Cardiac muscle cell (in vitro differentiated cells and primary cell): ENCODE results near the gene TSPAN13. TPM values are rescaled to one million over a fixed set of nuclear protein-coding genes. Genes with fewer than 3 reads are reported as not detected.
A peak's percentile ranks its signal among the peaks of the same experiment; 100 is the strongest.
"Not testable (repeated sequence)": the region's sequence is repeated elsewhere in the genome, so short reads cannot be mapped to it uniquely, and the experiment has no call there.

ENCODE experiments used
- DNase-seq, 2 donors: peaks; one replicate each; pipeline versions ENCODE4 v3.0.0 to v3.0.0-alpha.2; 2010 to 2017; ENCODE audit warnings: low read depth in 1 of 2, low spot score in 1 of 2
- H3K27ac ChIP-seq: fragments of 200-600 bp; sonication (generic); 2 replicates; pipeline ENCODE4 v1.5.1; 2016
- H3K27me3 ChIP-seq: fragments of 200-600 bp; sonication (generic); 2 replicates; pipeline ENCODE4 v1.6.0; 2016; ENCODE audit warnings: control low read depth
- H3K36me3 ChIP-seq: fragments of 200-600 bp; sonication (generic); 2 replicates; pipeline ENCODE4 v1.5.1; 2016; ENCODE audit warnings: control low read depth
- H3K4me1 ChIP-seq: fragments of 200-600 bp; sonication (generic); 2 replicates; pipeline ENCODE4 v1.8.1; 2017; ENCODE audit warnings: low read depth, mild to moderate bottlenecking, mixed run types
- H3K4me3 ChIP-seq: fragments of 200-600 bp; sonication (generic); 2 replicates; pipeline ENCODE4 v1.5.1; 2016; ENCODE audit warnings: mild to moderate bottlenecking
- H3K9me3 ChIP-seq: fragments of 200-600 bp; sonication (generic); 2 replicates; pipeline ENCODE4 v1.5.1; 2017; ENCODE audit warnings: low read depth, mild to moderate bottlenecking, control low read depth
- polyA plus RNA-seq: library from polyadenylated mRNA; unstranded; fragments of >200 nt; fragmentation: Nextera tagmentation; extraction: Ambion mirVana; gene quantifications from 2 replicates; pipeline ENCODE4 v1.2.1, GENCODE V29; 2016
- total RNA-seq: library from RNA; depleted of rRNA; stranded (reverse); fragments of >200 nt; gene quantifications from 2 replicates; pipeline ENCODE4 v1.2.3, GENCODE V29; 2016
- TF ChIP-seq, protein P1 (sequence below): IDR thresholded peaks from 2 replicates; pipeline ENCODE4 v1.5.1; 2012; ENCODE audit warnings: low read depth, mild to moderate bottlenecking, low read length

The TSPAN13 gene
- total and polyA plus RNA-seq, 2 experiments from 2014 or later = 34.2 to 152 TPM

DNA sequence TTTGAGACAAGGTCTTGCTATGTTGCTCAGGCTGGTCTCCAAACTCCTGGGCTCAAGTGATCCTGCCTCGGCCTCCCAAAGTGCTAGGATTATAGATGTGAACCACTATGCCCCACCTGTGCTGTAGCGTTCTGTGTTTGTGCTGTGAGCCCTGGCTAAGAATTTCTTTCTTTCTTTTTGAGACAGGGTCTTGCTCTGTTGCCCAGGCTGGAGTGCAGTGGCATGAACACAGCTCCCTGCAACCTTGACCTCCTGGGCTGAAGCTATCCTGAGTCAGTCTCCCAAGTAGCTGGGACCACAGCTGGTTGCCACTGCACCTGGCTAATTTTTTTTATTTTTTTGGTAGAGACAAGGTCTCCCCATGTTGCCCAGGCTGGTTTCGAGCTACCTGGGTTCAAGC, 11.4 kb downstream of the TSPAN13 start:
- H3K27me3 ChIP-seq = no peaks in the 10 kb centered on the region
- no peaks in the 10 kb centered on the region for H3K9me3 ChIP-seq
- H3K4me3 ChIP-seq = no peak overlapping the region
- DNase-seq = no peak
- no peak overlapping the region for H3K27ac ChIP-seq
- TF ChIP-seq, protein P1, sequence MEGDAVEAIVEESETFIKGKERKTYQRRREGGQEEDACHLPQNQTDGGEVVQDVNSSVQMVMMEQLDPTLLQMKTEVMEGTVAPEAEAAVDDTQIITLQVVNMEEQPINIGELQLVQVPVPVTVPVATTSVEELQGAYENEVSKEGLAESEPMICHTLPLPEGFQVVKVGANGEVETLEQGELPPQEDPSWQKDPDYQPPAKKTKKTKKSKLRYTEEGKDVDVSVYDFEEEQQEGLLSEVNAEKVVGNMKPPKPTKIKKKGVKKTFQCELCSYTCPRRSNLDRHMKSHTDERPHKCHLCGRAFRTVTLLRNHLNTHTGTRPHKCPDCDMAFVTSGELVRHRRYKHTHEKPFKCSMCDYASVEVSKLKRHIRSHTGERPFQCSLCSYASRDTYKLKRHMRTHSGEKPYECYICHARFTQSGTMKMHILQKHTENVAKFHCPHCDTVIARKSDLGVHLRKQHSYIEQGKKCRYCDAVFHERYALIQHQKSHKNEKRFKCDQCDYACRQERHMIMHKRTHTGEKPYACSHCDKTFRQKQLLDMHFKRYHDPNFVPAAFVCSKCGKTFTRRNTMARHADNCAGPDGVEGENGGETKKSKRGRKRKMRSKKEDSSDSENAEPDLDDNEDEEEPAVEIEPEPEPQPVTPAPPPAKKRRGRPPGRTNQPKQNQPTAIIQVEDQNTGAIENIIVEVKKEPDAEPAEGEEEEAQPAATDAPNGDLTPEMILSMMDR = no peak
- H3K36me3 ChIP-seq = no peaks in the 10 kb centered on the region
- no peaks in the 10 kb centered on the region for H3K4me1 ChIP-seq

DNA sequence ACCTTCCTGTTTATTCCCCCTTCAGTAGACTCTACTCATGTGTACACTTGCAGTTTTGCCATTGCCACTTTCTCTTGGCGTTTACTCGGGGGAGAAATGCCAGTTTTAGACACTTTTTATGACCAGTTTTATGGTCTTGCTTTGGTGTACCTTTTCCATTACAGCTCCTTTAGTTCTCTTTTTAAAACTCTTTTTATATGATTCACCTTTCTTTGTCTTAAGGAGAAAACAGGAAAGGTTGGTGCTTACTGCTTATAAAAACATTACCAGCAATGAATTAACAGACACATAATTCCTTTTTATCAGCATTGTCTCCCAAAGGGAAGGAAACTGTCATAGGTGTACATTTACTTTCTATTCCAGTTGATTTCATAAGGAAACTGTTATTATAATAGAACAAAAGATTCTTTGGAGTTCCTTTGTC, 11.9 kb downstream of the TSPAN13 start:
- Histone ChIP-seq H3K27me3 (no peaks in the 10 kb centered on the region), H3K36me3 (no peaks in the 10 kb centered on the region), H3K4me3 (no peak overlapping the region), H3K27ac (no peak overlapping the region), H3K4me1 (peaks cover under 1% of the 10 kb centered on the region), H3K9me3 (no peaks in the 10 kb centered on the region)
- DNase-seq = no peak
- TF ChIP-seq, protein P1 = no peak

DNA sequence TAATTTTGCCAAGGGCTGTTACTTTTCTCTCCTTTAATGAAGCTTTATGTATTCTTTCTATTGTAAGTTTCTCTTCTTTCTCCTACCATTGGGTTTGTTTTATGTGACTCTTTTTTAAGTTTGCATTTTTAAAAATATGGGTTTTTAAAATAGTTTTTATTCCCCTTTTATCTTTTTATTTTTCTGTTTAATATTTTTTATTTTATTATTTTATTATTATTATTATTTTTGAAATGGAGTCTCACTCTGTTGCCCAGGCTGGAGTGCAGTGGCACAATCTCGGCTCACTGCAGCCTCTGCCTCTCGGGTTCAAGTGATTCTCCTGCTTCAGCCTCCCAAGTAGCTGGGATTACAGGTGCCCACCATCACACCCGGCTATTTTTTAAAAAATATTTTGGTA, 16.4 kb downstream of the TSPAN13 start:
- not testable (repeated sequence) for H3K27me3 ChIP-seq, H3K27ac ChIP-seq, H3K4me3 ChIP-seq, H3K36me3 ChIP-seq, H3K9me3 ChIP-seq, DNase-seq
- H3K4me1 ChIP-seq = peaks cover 16% of the 10 kb centered on the region

DNA sequence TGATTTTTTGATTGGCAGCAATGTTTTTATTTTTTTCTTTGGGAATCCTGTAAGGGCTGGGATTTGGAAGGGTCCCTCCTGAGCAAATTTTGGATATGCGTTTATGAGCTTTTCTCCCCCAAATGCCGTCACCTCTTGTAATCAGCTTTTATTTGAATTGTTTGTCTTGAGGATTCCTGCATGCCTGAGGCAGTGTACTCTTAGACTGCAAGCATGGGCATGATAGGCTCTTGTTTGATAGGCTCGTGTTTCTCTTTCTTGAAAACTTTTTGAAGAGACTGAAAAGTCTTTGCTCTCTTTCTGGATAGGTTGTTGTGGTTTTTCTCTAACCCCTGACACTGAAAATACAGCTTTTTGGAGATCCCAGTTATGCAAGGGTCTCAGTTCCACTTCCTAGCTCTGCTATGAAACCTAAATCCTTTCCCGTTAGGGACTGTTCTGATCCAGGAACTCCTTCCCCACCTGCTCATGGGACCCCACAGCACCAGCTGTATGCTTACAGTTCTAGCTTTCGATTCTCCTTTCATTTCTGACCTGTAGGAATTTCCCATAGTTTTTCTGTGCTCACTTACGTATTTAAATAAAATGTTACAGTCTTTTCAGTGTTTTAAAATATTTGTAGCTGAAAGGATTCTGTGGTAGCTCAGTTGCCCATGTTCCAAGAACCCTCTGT, 17.2 kb downstream of the TSPAN13 start:
- no peak overlapping the region for H3K4me3 ChIP-seq
- no peaks in the 10 kb centered on the region for H3K27me3 ChIP-seq

DNA sequence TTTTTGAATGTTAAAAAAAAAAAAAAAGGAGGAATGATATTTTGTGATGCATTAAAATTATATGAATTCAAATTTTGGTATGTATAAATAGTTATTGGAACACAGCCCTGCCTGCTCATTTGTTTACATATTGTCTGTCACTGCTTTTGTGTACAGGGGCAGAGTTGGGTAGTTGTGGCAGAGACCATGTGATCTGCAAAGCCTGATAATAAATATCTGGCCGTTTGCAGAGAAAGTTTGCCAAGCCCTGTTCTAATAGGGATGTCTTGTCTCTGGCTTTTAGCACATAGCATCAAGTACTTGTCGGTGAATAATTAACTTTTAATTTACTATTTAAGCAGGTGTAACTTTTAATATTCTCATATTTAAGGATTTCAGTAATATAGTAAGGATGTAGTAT, 19.8 kb downstream of the TSPAN13 start:
- DNase-seq = peak in 1 of 2 donors; percentile 10
- no peaks in the 10 kb centered on the region for H3K9me3 ChIP-seq
- H3K36me3 ChIP-seq = no peaks in the 10 kb centered on the region
- TF ChIP-seq, protein P1 = no peak
- H3K4me1 ChIP-seq = peaks cover 16% of the 10 kb centered on the region
- H3K27ac ChIP-seq = no peak overlapping the region
- H3K27me3 ChIP-seq = no peaks in the 10 kb centered on the region
- H3K4me3 ChIP-seq = no peak overlapping the region

More for the DNA sequence above, 17.2 kb downstream of the TSPAN13 start:
- TF ChIP-seq, protein P1 = no peak
- Histone ChIP-seq H3K9me3 (no peaks in the 10 kb centered on the region), H3K27ac (no peak overlapping the region), H3K36me3 (no peaks in the 10 kb centered on the region), H3K4me1 (peaks cover 16% of the 10 kb centered on the region)
- DNase-seq = no peak

DNA sequence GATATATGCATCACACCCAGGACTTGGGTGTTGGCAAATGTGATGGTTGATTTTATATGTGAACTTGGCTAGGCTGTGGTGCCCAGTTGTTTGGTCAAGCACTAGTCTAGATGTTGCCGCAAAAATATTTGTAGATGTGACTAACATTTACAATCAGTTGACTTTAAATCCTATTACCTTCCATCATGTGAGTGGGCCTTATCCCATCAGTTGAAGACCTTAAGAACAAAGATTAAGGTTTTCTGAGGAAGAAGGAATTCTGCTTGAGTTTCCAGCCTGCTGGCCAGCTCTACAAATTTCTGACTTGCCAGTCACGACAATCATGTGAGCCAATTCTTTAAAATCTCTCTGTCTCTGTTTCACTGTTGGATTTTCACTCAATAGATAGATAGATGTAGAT, 20.3 kb downstream of the TSPAN13 start:
- DNase-seq = peak in 1 of 2 donors; percentile 8
- Histone ChIP-seq H3K27me3 (no peaks in the 10 kb centered on the region), H3K36me3 (no peaks in the 10 kb centered on the region), H3K4me3 (no peak overlapping the region), H3K9me3 (no peaks in the 10 kb centered on the region), H3K4me1 (peaks cover 16% of the 10 kb centered on the region), H3K27ac (no peak overlapping the region)
- TF ChIP-seq, protein P1 = no peak
